ENCODE results near the gene CHAT. TPM values are rescaled to one million over a fixed set of nuclear protein-coding genes. Genes with fewer than 3 reads are reported as not detected.

CHAT gene
- total RNA-seq, 1 experiment from 2014 or later, result not detected

- Histone ChIP-seq H3K4me1 (ENCODE audit: control insufficient read depth in 1 of 2, insufficient read depth in 2 of 2, low read length in 2 of 2) (peaks cover 0 to 3% of the 10 kb centered on the region in 2 experiments; a peak in 2 of 4 replicates), H3K4me3 (replicated peaks in 1 of 2; ENCODE audit: low read depth in 1 of 2, low read length in 2 of 2) (no peak overlapping the region), H3K4me2 (ENCODE audit: low read length) (no peak overlapping the region), H3K79me2 (ENCODE audit: insufficient read depth, low read length) (no peaks in the 10 kb centered on the region), H3K9me2 (ENCODE audit: insufficient read depth) (no peaks in the 10 kb centered on the region), H3K36me3 (ENCODE audit: control insufficient read depth in 1 of 2, insufficient read depth in 2 of 2, low read length in 2 of 2) (no peaks in the 10 kb centered on the region), H3K9me3 (ENCODE audit: control insufficient read depth in 1 of 2, insufficient read depth in 1 of 2, low read depth in 1 of 2, low read length in 2 of 2) (no peaks in the 10 kb centered on the region), H2AFZ (ENCODE audit: low read depth, low read length, poor library complexity, severe bottlenecking) (no peak overlapping the region), H3K27ac (ENCODE audit: low read depth, low read length) (no peak overlapping the region), H3K9ac (ENCODE audit: low read length) (no peak overlapping the region), H4K20me1 (ENCODE audit: insufficient read depth) (no peaks in the 10 kb centered on the region), H3K27me3 (ENCODE audit: insufficient read depth, low read length) (peaks cover 3% of the 10 kb centered on the region)
- ChIA-PET RAD21 (ENCODE audit: low non-redundant PET in 1 of 2, low total read pairs in 2 of 2, uncharacterized antibody in 2 of 2, unreplicated experiment in 2 of 2) (no interaction called here), CTCF (no interaction called here), POLR2A (no interaction called here)
- DNase-seq (ENCODE audit: low read depth, low spot score), result no peak
- BruUV-seq (replicated peaks), result no TSS peak
- intact Hi-C loops (cut with micrococcal nuclease), result loop anchor here (5.0 kb wide), 1 partner anchor 153 kb away; the partner anchor contains the start of gene OGDHL
- no peak for TF ChIP-seq CTCF (IDR thresholded peaks at IDR 0.05 in 2 of 3, conservative IDR thresholded peaks at IDR 0.05 in 1 of 3; ENCODE audit: borderline replicate concordance in 1 of 3, insufficient read depth in 1 of 3, low read depth in 2 of 3, low read length in 2 of 3)
- no peak for TF ChIP-seq EZH2 (IDR thresholded peaks at IDR 0.05)
- no peak for TF ChIP-seq FOSL1 (IDR thresholded peaks at IDR 0.05; ENCODE audit: low read depth)
- no peak for TF ChIP-seq ZNF274 (IDR thresholded peaks at IDR 0.05; ENCODE audit: low read depth, low read length)
- no peak for TF ChIP-seq ZFX (IDR thresholded peaks at IDR 0.05)
- TF ChIP-seq SIN3A (IDR thresholded peaks at IDR 0.05; ENCODE audit: low read depth), result no peak
- no peak for TF ChIP-seq ELF1 (IDR thresholded peaks at IDR 0.05; ENCODE audit: borderline replicate concordance, low read depth)
- TF ChIP-seq CBX3 (IDR thresholded peaks at IDR 0.05; ENCODE audit: low read depth), result no peak
- TF ChIP-seq TCF7L2 (IDR thresholded peaks at IDR 0.05; ENCODE audit: borderline replicate concordance, extremely low read depth, insufficient read depth, insufficient read length), result no peak
- no peak for TF ChIP-seq RAD21 (IDR thresholded peaks at IDR 0.05; ENCODE audit: low read depth)
- no peak for TF ChIP-seq ATF3 (IDR thresholded peaks at IDR 0.05)
- no peak for ATAC-seq
These were observed 4.3 kb upstream of the CHAT start for GRCh38 chr10:49609283-49610113.

All from HCT116 (cell line).